PFSK-1 (cell line): ENCODE results near the gene EMX1.

Source experiments
- FOXP2 ChIP-seq: optimal IDR thresholded peaks from 2 replicates; pipeline ENCODE3; 2011; ENCODE audit warnings: borderline replicate concordance, control low read depth, inconsistent platforms; ENCODE audit not compliant: insufficient read depth; ENCODE audit errors: extremely low read length, extremely low read depth
- POLR2AphosphoS5 ChIP-seq: IDR thresholded peaks from 2 replicates; pipeline ENCODE4 v1.6.1; 2012; ENCODE audit warnings: low read depth, mild to moderate bottlenecking, control low read depth, low read length, moderate library complexity
- REST ChIP-seq, 2 experiments: IDR thresholded peaks; 2 replicates each; pipeline versions ENCODE4 v1.6.1 to v1.8.0; 2011 to 2012; ENCODE audit warnings: low read depth in 2 of 2, low read length in 2 of 2, control low read depth in 1 of 2, inconsistent platforms in 1 of 2, mild to moderate bottlenecking in 1 of 2, moderate library complexity in 1 of 2; ENCODE audit not compliant: insufficient read depth in 1 of 2
- SIN3A ChIP-seq: IDR thresholded peaks from 2 replicates; pipeline ENCODE4 v1.6.1; 2012; ENCODE audit warnings: mild to moderate bottlenecking, low read length, moderate library complexity, borderline replicate concordance; ENCODE audit not compliant: insufficient read depth
- TAF1 ChIP-seq: IDR thresholded peaks from 2 replicates; pipeline ENCODE4 v1.6.1; 2012; ENCODE audit warnings: low read length, control low read depth, borderline replicate concordance; ENCODE audit not compliant: insufficient read depth

Gene EMX1

GRCh38 chr2:72934683-72935610 lies 17.6 kb downstream of the EMX1 start:
- no peak for TF ChIP-seq REST (IDR thresholded peaks at IDR 0.05; ENCODE audit: insufficient read depth in 1 of 2, low read depth in 2 of 2, low read length in 2 of 2)
- TF ChIP-seq FOXP2, result no peak
- TF ChIP-seq POLR2AphosphoS5, result no peak
- TF ChIP-seq TAF1, result no peak

- TF ChIP-seq TAF1, result no peak
- no peak for TF ChIP-seq POLR2AphosphoS5
- TF ChIP-seq FOXP2, result no peak
- TF ChIP-seq SIN3A, result no peak
- TF ChIP-seq REST (IDR thresholded peaks at IDR 0.05; ENCODE audit: insufficient read depth in 1 of 2, low read depth in 2 of 2, low read length in 2 of 2), result no peak
These were observed 18.3 kb downstream of the EMX1 start for GRCh38 chr2:72935611-72935957.

GRCh38 chr2:72936660-72937355 lies 19.5 kb downstream of the EMX1 start:
- TF ChIP-seq FOXP2, result no peak

- TF ChIP-seq FOXP2 (no peak), POLR2AphosphoS5 (no peak), TAF1 (no peak), SIN3A (no peak), REST (IDR thresholded peaks at IDR 0.05; ENCODE audit: insufficient read depth in 1 of 2, low read depth in 2 of 2, low read length in 2 of 2) (no peak)
These were observed 20.0 kb downstream of the EMX1 start for GRCh38 chr2:72937356-72937669.

GRCh38 chr2:72938455-72938854 lies 21.1 kb downstream of the EMX1 start:
- TF ChIP-seq FOXP2 (no peak), REST (IDR thresholded peaks at IDR 0.05; ENCODE audit: insufficient read depth in 1 of 2, low read depth in 2 of 2, low read length in 2 of 2) (no peak), POLR2AphosphoS5 (no peak), TAF1 (no peak), SIN3A (no peak)
